ENCODE data around the gene PKD2L1.
"Not testable (repeated sequence)": the region's sequence is repeated elsewhere in the genome, so short reads cannot be mapped to it uniquely, and the experiment has no call there.

DNA sequence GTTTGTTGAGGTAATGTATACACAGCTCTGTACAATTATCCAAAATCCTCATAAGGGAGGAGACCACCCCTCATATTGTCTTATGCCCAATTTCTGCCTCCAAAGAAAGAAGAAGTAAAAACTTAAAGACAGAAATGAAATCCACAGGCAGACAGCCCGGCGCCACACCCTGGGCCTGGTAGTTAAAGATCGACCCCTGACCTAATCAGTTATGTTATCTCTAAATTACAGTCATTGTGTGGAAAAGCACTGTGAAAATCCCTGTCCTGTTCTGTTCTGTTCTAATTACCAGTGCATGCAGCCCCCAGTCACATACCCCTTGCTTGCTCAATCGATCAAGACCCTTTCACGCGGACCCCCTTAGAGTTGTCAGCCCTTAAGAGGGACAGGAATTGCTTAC is 46.6 kb upstream of the PKD2L1 start:
- TF ChIP-seq, protein P1, sequence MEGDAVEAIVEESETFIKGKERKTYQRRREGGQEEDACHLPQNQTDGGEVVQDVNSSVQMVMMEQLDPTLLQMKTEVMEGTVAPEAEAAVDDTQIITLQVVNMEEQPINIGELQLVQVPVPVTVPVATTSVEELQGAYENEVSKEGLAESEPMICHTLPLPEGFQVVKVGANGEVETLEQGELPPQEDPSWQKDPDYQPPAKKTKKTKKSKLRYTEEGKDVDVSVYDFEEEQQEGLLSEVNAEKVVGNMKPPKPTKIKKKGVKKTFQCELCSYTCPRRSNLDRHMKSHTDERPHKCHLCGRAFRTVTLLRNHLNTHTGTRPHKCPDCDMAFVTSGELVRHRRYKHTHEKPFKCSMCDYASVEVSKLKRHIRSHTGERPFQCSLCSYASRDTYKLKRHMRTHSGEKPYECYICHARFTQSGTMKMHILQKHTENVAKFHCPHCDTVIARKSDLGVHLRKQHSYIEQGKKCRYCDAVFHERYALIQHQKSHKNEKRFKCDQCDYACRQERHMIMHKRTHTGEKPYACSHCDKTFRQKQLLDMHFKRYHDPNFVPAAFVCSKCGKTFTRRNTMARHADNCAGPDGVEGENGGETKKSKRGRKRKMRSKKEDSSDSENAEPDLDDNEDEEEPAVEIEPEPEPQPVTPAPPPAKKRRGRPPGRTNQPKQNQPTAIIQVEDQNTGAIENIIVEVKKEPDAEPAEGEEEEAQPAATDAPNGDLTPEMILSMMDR (IDR thresholded peaks at IDR 0.05; ENCODE audit: borderline replicate concordance, extremely low read depth, low read length, poor library complexity, severe bottlenecking): not testable (repeated sequence)
- not testable (repeated sequence) for TF ChIP-seq EZH2 (IDR thresholded peaks at IDR 0.05; ENCODE audit: borderline replicate concordance, low read depth, low read length, severe bottlenecking)
